H9 (cell line): ENCODE results near the gene TPRN. TPM values are rescaled to one million over a fixed set of nuclear protein-coding genes. Genes with fewer than 3 reads are reported as not detected.
A peak's percentile ranks its signal among the peaks of the same experiment; 100 is the strongest.

Source experiments
- DNase-seq: peaks from one replicate; pipeline ENCODE4 v3.0.0-alpha.2; 2017
- H2AFZ ChIP-seq: one replicate; pipeline ENCODE4 v1.6.1; 2013; ENCODE audit warnings: mild to moderate bottlenecking, low read length, control low read depth, moderate library complexity
- H2AK5ac ChIP-seq: 2 replicates; pipeline ENCODE4 v1.6.1; 2013; ENCODE audit warnings: low read length, control low read depth, mixed read lengths; ENCODE audit not compliant: insufficient read length
- H2BK120ac ChIP-seq: one replicate; pipeline ENCODE4 v1.6.1; 2013; ENCODE audit warnings: low read depth, mild to moderate bottlenecking, low read length, control low read depth, inconsistent platforms; ENCODE audit not compliant: poor library complexity, severe bottlenecking
- H2BK12ac ChIP-seq: 2 replicates; pipeline ENCODE4 v1.6.1; 2013; ENCODE audit warnings: low read length, control low read depth, mixed read lengths, low read depth; ENCODE audit not compliant: insufficient read length
- H2BK15ac ChIP-seq: 2 replicates; pipeline ENCODE4 v1.6.1; 2013; ENCODE audit warnings: low read depth, low read length, control low read depth
- H2BK20ac ChIP-seq: one replicate; pipeline ENCODE4 v1.6.1; 2013; ENCODE audit warnings: low read depth, mild to moderate bottlenecking, low read length, control low read depth, inconsistent platforms; ENCODE audit not compliant: poor library complexity, severe bottlenecking
- H2BK5ac ChIP-seq: 2 replicates; pipeline ENCODE4 v1.6.1; 2013; ENCODE audit warnings: low read length, control low read depth, mixed read lengths; ENCODE audit not compliant: insufficient read length
- H3K14ac ChIP-seq: 2 replicates; pipeline ENCODE4 v1.6.1; 2013; ENCODE audit warnings: low read length, control low read depth; ENCODE audit not compliant: insufficient read depth
- H3K18ac ChIP-seq: 2 replicates; pipeline ENCODE4 v1.6.1; 2013; ENCODE audit warnings: low read depth, mild to moderate bottlenecking, mixed read lengths, low read length, control low read depth; ENCODE audit not compliant: insufficient read length
- H3K23ac ChIP-seq: 2 replicates; pipeline ENCODE4 v1.6.1; 2013; ENCODE audit warnings: low read length, control low read depth, mixed read lengths, low read depth; ENCODE audit not compliant: insufficient read length
- H3K23me2 ChIP-seq: 2 replicates; pipeline ENCODE4 v1.6.1; 2013; ENCODE audit warnings: low read depth, mild to moderate bottlenecking, mixed read lengths, low read length, control low read depth; ENCODE audit not compliant: insufficient read length, poor library complexity, severe bottlenecking
- H3K27ac ChIP-seq: 2 replicates; pipeline ENCODE4 v1.5.1; 2013; ENCODE audit warnings: low read length, control low read depth, mixed read lengths, low read depth; ENCODE audit not compliant: insufficient read length
- H3K27me3 ChIP-seq: 2 replicates; pipeline ENCODE4 v1.6.1; 2013; ENCODE audit warnings: low read length, control low read depth, inconsistent platforms; ENCODE audit not compliant: insufficient read depth
- H3K4ac ChIP-seq: 2 replicates; pipeline ENCODE4 v1.6.1; 2013; ENCODE audit warnings: low read depth, mild to moderate bottlenecking, control low read depth, inconsistent platforms, low read length, moderate library complexity
- H3K4me1 ChIP-seq: 2 replicates; pipeline ENCODE4 v1.6.1; 2013; ENCODE audit warnings: low read length, control low read depth, inconsistent platforms; ENCODE audit not compliant: insufficient read depth
- H3K4me2 ChIP-seq: 2 replicates; pipeline ENCODE4 v1.6.1; 2013; ENCODE audit warnings: low read length, control low read depth, mixed read lengths; ENCODE audit not compliant: insufficient read length, insufficient read depth
- H3K56ac ChIP-seq: 2 replicates; pipeline ENCODE4 v1.6.1; 2013; ENCODE audit warnings: low read depth, mild to moderate bottlenecking, mixed read lengths, low read length, control low read depth; ENCODE audit not compliant: insufficient read length
- H3K79me1 ChIP-seq: 2 replicates; pipeline ENCODE4 v1.6.1; 2013; ENCODE audit warnings: low read depth, mild to moderate bottlenecking, moderate library complexity, low read length, control low read depth, inconsistent platforms; ENCODE audit not compliant: insufficient read depth, poor library complexity, severe bottlenecking
- H3K79me2 ChIP-seq: 2 replicates; pipeline ENCODE4 v1.6.1; 2013; ENCODE audit warnings: low read length, control low read depth, inconsistent platforms; ENCODE audit not compliant: insufficient read depth
- H3K9ac ChIP-seq: 2 replicates; pipeline ENCODE4 v1.6.1; 2013; ENCODE audit warnings: low read length, control low read depth, mixed read lengths; ENCODE audit not compliant: insufficient read length; ENCODE audit errors: extremely low read depth
- H3K9me3 ChIP-seq: one replicate; pipeline ENCODE4 v1.6.1; 2013; ENCODE audit warnings: low read depth, low read length, inconsistent platforms; ENCODE audit not compliant: control insufficient read depth
- H3T11ph ChIP-seq: one replicate; pipeline ENCODE4 v1.6.1; 2013; ENCODE audit warnings: mild to moderate bottlenecking, low read length, control low read depth, inconsistent platforms
- H4K20me1 ChIP-seq: one replicate; pipeline ENCODE4 v1.6.1; 2013; ENCODE audit not compliant: control insufficient read depth, insufficient read length, insufficient read depth
- H4K5ac ChIP-seq: 2 replicates; pipeline ENCODE4 v1.6.1; 2013; ENCODE audit warnings: low read depth, mild to moderate bottlenecking, mixed read lengths, low read length, control low read depth; ENCODE audit not compliant: insufficient read length
- H4K8ac ChIP-seq: replicated peaks from 2 replicates; pipeline ENCODE4 v1.6.1; 2013; ENCODE audit warnings: low read length, control low read depth, mixed read lengths, low read depth; ENCODE audit not compliant: insufficient read length
- H4K91ac ChIP-seq: 2 replicates; pipeline ENCODE4 v1.6.1; 2013; ENCODE audit warnings: low read depth, mild to moderate bottlenecking, moderate library complexity, mixed read lengths, low read length, control low read depth; ENCODE audit not compliant: insufficient read length
- H3K27ac Mint-ChIP-seq, 3 experiments: 2 replicates in 2 of 3; 3 replicates in 1 of 3; pipeline ENCODE4 v1.8.0; 2020 to 2021; ENCODE audit warnings: mixed read lengths in 3 of 3, mild to moderate bottlenecking in 1 of 3, moderate library complexity in 1 of 3
- H3K27me3 Mint-ChIP-seq: 2 replicates; pipeline ENCODE4 v1.8.0; 2021; ENCODE audit warnings: low read depth, mild to moderate bottlenecking, moderate library complexity, mixed read lengths
- H3K36me3 Mint-ChIP-seq, 3 experiments: 2 replicates in 2 of 3; 3 replicates in 1 of 3; pipeline ENCODE4 v1.8.0; 2020 to 2021; ENCODE audit warnings: low read depth in 3 of 3, mixed read lengths in 3 of 3; ENCODE audit not compliant: insufficient read depth in 1 of 3
- H3K4me1 Mint-ChIP-seq, 2 experiments: 2 replicates each; pipeline ENCODE4 v1.8.0; 2020; ENCODE audit warnings: mixed read lengths in 2 of 2
- H3K4me3 Mint-ChIP-seq, 2 experiments: 2 replicates in 1 of 2; 3 replicates in 1 of 2; pipeline ENCODE4 v1.8.0; 2020 to 2021; ENCODE audit warnings: mild to moderate bottlenecking in 2 of 2, mixed read lengths in 2 of 2, moderate library complexity in 1 of 2
- H3K9me3 Mint-ChIP-seq, 2 experiments: 2 replicates in 1 of 2; 3 replicates in 1 of 2; pipeline ENCODE4 v1.8.0; 2020; ENCODE audit warnings: mild to moderate bottlenecking in 2 of 2, mixed read lengths in 2 of 2, moderate library complexity in 1 of 2
- CTCF ChIP-seq: fragments of 200-600 bp; sonication (generic); conservative IDR thresholded peaks from 3 replicates; pipeline ENCODE4 v1.8.0; 2021; ENCODE audit warnings: antibody characterized with exemption, mild to moderate bottlenecking
- WGBS: extraction: QIAGEN DNeasy Blood & Tissue Kit; methylation state at CpG from one replicate; pipeline ENCODE4 v1.1.7; 2013; ENCODE audit warnings: missing lambda C conversion rate, low lambda C conversion rate, mixed read lengths; ENCODE audit not compliant: insufficient read length; ENCODE audit errors: extremely low coverage; 5-methylcytosine and 5-hydroxymethylcytosine counted together
- total RNA-seq: library from RNA; stranded (reverse); gene quantifications from 2 replicates; pipeline ENCODE4 v1.2.1, GENCODE V29; 2021

The TPRN gene
- total RNA-seq, 1 experiment from 2014 or later = 30.7 TPM

GRCh38 chr9:137164370-137165249, 35.9 kb downstream of the TPRN start:
- Mint-ChIP-seq H3K4me3 (peak overlapping the region in 1 of 2 experiments; percentile 58; a peak in 2 of 5 replicates), H3K4me1 (peaks cover 0 to 5% of the 10 kb centered on the region in 2 experiments; a peak in 1 of 4 replicates), H3K27ac (no peak overlapping the region), H3K27me3 (peaks cover 92% of the 10 kb centered on the region), H3K9me3 (no peaks in the 10 kb centered on the region; a peak in 1 of 5 replicates), H3K36me3 (no peaks in the 10 kb centered on the region)
- WGBS = no CpG with 5 or more reads among the region's 34 CpGs
- Histone ChIP-seq H3K23me2 (peaks cover 20% of the 10 kb centered on the region), H3K9me3 (no peaks in the 10 kb centered on the region), H3K27me3 (peaks cover 42% of the 10 kb centered on the region; the same call in 1 of the 2 replicates), H3K4me2 (no peak overlapping the region), H3K9ac (no peak overlapping the region), H3K18ac (no peak overlapping the region), H3K79me1 (no peaks in the 10 kb centered on the region), H3K14ac (no peak overlapping the region; the same call in 1 of the 2 replicates), H3K23ac (no peak overlapping the region), H4K20me1 (peaks cover 2% of the 10 kb centered on the region), H4K8ac (no peak overlapping the region), H3K79me2 (no peaks in the 10 kb centered on the region), H3K4ac (no peak overlapping the region), H2BK12ac (no peak overlapping the region), H2BK15ac (no peak overlapping the region), H2BK120ac (no peak overlapping the region), H2AK5ac (no peak overlapping the region), H4K5ac (no peak overlapping the region), H2BK5ac (no peak overlapping the region), H2BK20ac (no peak overlapping the region), H3K27ac (no peak overlapping the region), H2AFZ (no peak overlapping the region), H4K91ac (no peak overlapping the region), H3K4me1 (no peaks in the 10 kb centered on the region), H3T11ph (no peak overlapping the region), H3K56ac (no peak overlapping the region)
- DNase-seq = no peak
- TF ChIP-seq CTCF = no peak
